HepG2 (cell line): ENCODE data around the gene ERBB4. TPM values are rescaled to one million over a fixed set of nuclear protein-coding genes. Genes with fewer than 3 reads are reported as not detected.

Experiments used
- ATAC-seq: fragments of 200-7000 bp; cut with Tn5 transposase; 3 replicates; pipeline ENCODE4 v1.9.1; 2020; ENCODE audit warnings: mild to moderate bottlenecking, moderate library complexity
- BruUV-seq: library from RNA; stranded (reverse); fragments of 400-500 nt; replicated peaks from 2 replicates; lab custom pipeline; 2021; lab: Mats Ljungman, UMichigan
- CTCF ChIA-PET: fragments of 300-600 bp; formaldehyde crosslinking; extraction: SDS; loops from one replicate; lab custom pipeline; 2021; ENCODE audit warnings: low total read pairs, inconsistent platforms, low intra/inter-chr PET ratio; lab: Yijun Ruan, JAX
- POLR2A ChIA-PET: fragments of 350-600 bp; sonication (Branson Sonifier 250); formaldehyde crosslinking; loops from one replicate; lab custom pipeline; 2020; ENCODE audit warnings: antibody characterized with exemption, inconsistent platforms; lab: Yijun Ruan, JAX
- DNase-seq: peaks from one replicate; pipeline ENCODE4 v3.0.0-alpha.2; 2015; ENCODE audit warnings: low spot score
- FAIRE-seq: peaks from 3 replicates; lab custom pipeline; 2011; peaks lifted over from hg19 to GRCh38; lab: Jason Lieb, UNC
- H2AFZ ChIP-seq: one replicate; pipeline ENCODE4 v1.6.1; 2011; ENCODE audit warnings: low read length, inconsistent platforms
- H3K27ac ChIP-seq: fragments of 300-600 bp; 3 replicates; pipeline ENCODE4 v1.8.0; 2011; ENCODE audit warnings: mixed run types, mild to moderate bottlenecking, mixed read lengths, low read length, inconsistent platforms; ENCODE audit not compliant: insufficient read depth; ENCODE audit errors: extremely low read length
- H3K27me3 ChIP-seq, 2 experiments: fragments of 200-600 bp in 1 of 2; 2 replicates in 1 of 2; 3 replicates in 1 of 2; pipeline versions ENCODE4 v1.6.0 to v1.8.0; 2011; ENCODE audit warnings: low read length in 2 of 2, mild to moderate bottlenecking in 2 of 2, moderate library complexity in 2 of 2, inconsistent platforms in 1 of 2; ENCODE audit not compliant: insufficient read depth in 2 of 2, control insufficient read depth in 1 of 2
- H3K36me3 ChIP-seq, 2 experiments: fragments of 200-600 bp in 1 of 2; replicated peaks in 1 of 2; 2 replicates in 1 of 2; 3 replicates in 1 of 2; pipeline versions ENCODE4 v1.5.1 to v1.8.0; 2011; ENCODE audit warnings: low read length in 2 of 2, inconsistent platforms in 1 of 2; ENCODE audit not compliant: insufficient read depth in 2 of 2, control insufficient read depth in 1 of 2
- H3K4me1 ChIP-seq: 2 replicates; pipeline ENCODE4 v1.5.1; 2012; ENCODE audit warnings: low read length, inconsistent platforms; ENCODE audit not compliant: insufficient read depth
- H3K4me2 ChIP-seq: 2 replicates; pipeline ENCODE4 v1.6.0; 2011; ENCODE audit warnings: low read depth, low read length, inconsistent platforms
- H3K4me3 ChIP-seq, 3 experiments: fragments of 200-600 bp in 1 of 3; sonication (generic), shearing (Covaris generic) in 1 of 3; replicated peaks in 1 of 3; 2 replicates each; pipeline ENCODE4 v1.5.1; 2011 to 2016; ENCODE audit warnings: low read length in 3 of 3, inconsistent platforms in 2 of 3, low read depth in 2 of 3, mild to moderate bottlenecking in 2 of 3, control low read depth in 1 of 3, mixed read lengths in 1 of 3; ENCODE audit not compliant: insufficient read depth in 1 of 3
- H3K79me2 ChIP-seq: one replicate; pipeline ENCODE4 v1.6.1; 2011; ENCODE audit warnings: low read length, inconsistent platforms; ENCODE audit not compliant: insufficient read depth
- H3K9ac ChIP-seq: 2 replicates; pipeline ENCODE4 v1.6.0; 2011; ENCODE audit warnings: mild to moderate bottlenecking, low read depth, low read length, inconsistent platforms; ENCODE audit not compliant: insufficient read depth
- H3K9me3 ChIP-seq: 2 replicates; pipeline ENCODE4 v1.5.1; 2012; ENCODE audit warnings: mild to moderate bottlenecking, low read length
- H4K20me1 ChIP-seq: 2 replicates; pipeline ENCODE4 v1.6.0; 2011; ENCODE audit warnings: inconsistent platforms, mild to moderate bottlenecking, low read length, moderate library complexity; ENCODE audit not compliant: insufficient read depth
- CEBPZ ChIP-seq: IDR thresholded peaks from 2 replicates; pipeline ENCODE4 v1.6.1; 2012; ENCODE audit warnings: low read length, improper control_type of control experiment
- ELF1 ChIP-seq: sonication (generic); formaldehyde crosslinking; IDR thresholded peaks from 2 replicates; pipeline ENCODE4 v1.4.0; 2020; ENCODE audit warnings: missing genetic modification reagents
- GMEB2 ChIP-seq: IDR thresholded peaks from 2 replicates; pipeline ENCODE4 v1.6.1; 2016; ENCODE audit warnings: missing biosample characterization, missing genetic modification reagents, low read depth
- HNF4G ChIP-seq, 2 experiments: sonication (generic) in 1 of 2; formaldehyde crosslinking in 1 of 2; IDR thresholded peaks; 2 replicates each; pipeline versions ENCODE4 v1.4.0 to v1.6.1; 2011 to 2020; ENCODE audit warnings: borderline replicate concordance in 2 of 2, low read depth in 2 of 2, mild to moderate bottlenecking in 2 of 2, low read length in 1 of 2, missing genetic modification reagents in 1 of 2, moderate library complexity in 1 of 2
- KDM6A ChIP-seq: IDR thresholded peaks from 2 replicates; pipeline ENCODE4 v1.6.1; 2016; ENCODE audit warnings: low read depth
- KMT2B ChIP-seq: IDR thresholded peaks from 2 replicates; pipeline ENCODE4 v1.6.1; 2016; ENCODE audit warnings: missing genetic modification reagents, missing compliant biosample characterization
- MNT ChIP-seq: fragments of 450-650 bp; IDR thresholded peaks from 2 replicates; pipeline ENCODE4 v1.6.1; 2016
- NAIF1 ChIP-seq: sonication (generic); formaldehyde crosslinking; IDR thresholded peaks from 2 replicates; pipeline ENCODE4 v1.5.0; 2020; ENCODE audit warnings: mild to moderate bottlenecking, missing genetic modification reagents, borderline replicate concordance
- PRMT3 ChIP-seq: sonication (generic); formaldehyde crosslinking; IDR thresholded peaks from 2 replicates; pipeline ENCODE4 v1.8.1; 2022; ENCODE audit warnings: low read depth, mild to moderate bottlenecking, moderate library complexity, missing genetic modification reagents, borderline replicate concordance
- TIGD3 ChIP-seq: sonication (generic); formaldehyde crosslinking; IDR thresholded peaks from 2 replicates; pipeline ENCODE4 v1.5.1; 2020; ENCODE audit warnings: mild to moderate bottlenecking, missing genetic modification reagents, borderline replicate concordance
- ZBTB1 ChIP-seq: sonication (generic); formaldehyde crosslinking; IDR thresholded peaks from 2 replicates; pipeline ENCODE4 v1.4.0; 2020; ENCODE audit warnings: missing genetic modification reagents, borderline replicate concordance
- ZNF264 ChIP-seq: sonication (generic); formaldehyde crosslinking; IDR thresholded peaks from 2 replicates; pipeline ENCODE4 v1.4.0; 2020; ENCODE audit warnings: missing genetic modification reagents
- ZNF431 ChIP-seq: sonication (generic); formaldehyde crosslinking; IDR thresholded peaks from 2 replicates; pipeline ENCODE4 v1.9.0; 2022; ENCODE audit warnings: missing genetic modification reagents, low read depth, mild to moderate bottlenecking, borderline replicate concordance
- ZNF556 ChIP-seq: sonication (generic); formaldehyde crosslinking; IDR thresholded peaks from 2 replicates; pipeline ENCODE4 v1.4.0; 2020; ENCODE audit warnings: mild to moderate bottlenecking, missing genetic modification reagents, borderline replicate concordance
- ZSCAN30 ChIP-seq: sonication (generic); formaldehyde crosslinking; IDR thresholded peaks from 2 replicates; pipeline ENCODE4 v1.5.0; 2020; ENCODE audit warnings: mild to moderate bottlenecking, missing genetic modification reagents
- WGBS: methylation state at CpG from one replicate; pipeline ENCODE4 v1.1.6; 2017; ENCODE audit warnings: low lambda C conversion rate; 5-methylcytosine and 5-hydroxymethylcytosine counted together
- in situ Hi-C: cut with HindIII; loops from 2 replicates; pipeline ENCODE4 v1.10.0; 2017; ENCODE audit warnings: low pct_unique_long_range_greater_than_20kb; ENCODE audit not compliant: extremely low pct_ligation_motif_present
- intact Hi-C: fragments of 100-400 bp; cut with micrococcal nuclease; formaldehyde crosslinking; loops from one replicate; pipeline ENCODE4 v1.10.0; 2022; ENCODE audit not compliant: unreplicated experiment
- polyA plus RNA-seq, 8 experiments: library from polyadenylated mRNA; depleted of rRNA in 3 of 8; stranded (reverse) in 7 of 8; unstranded in 1 of 8; fragments of >200 nt; fragmentation: Illumina TruSeq in 4 of 8; extraction: Trizol in 4 of 8; gene quantifications; 2 replicates each; pipeline versions ENCODE4 v1.2.1 to v1.2.3, GENCODE V29; 2011 to 2016; ENCODE audit warnings: low read depth in 4 of 8, missing spikeins in 1 of 8, mixed read lengths in 1 of 8; ENCODE audit not compliant: insufficient read depth in 1 of 8
- total RNA-seq, 5 experiments: library from RNA; depleted of rRNA; stranded (reverse); fragments of >200 nt; fragmentation: Illumina TruSeq; extraction: Trizol; gene quantifications; 2 replicates each; pipeline ENCODE4 v1.2.3, GENCODE V29; 2016; ENCODE audit warnings: low read depth in 1 of 5

ERBB4 gene
- total and polyA plus RNA-seq, 2 of the 13 experiments (the other 11 are each of a cell fraction or from before 2014, with no cell fraction given) = not detected

GRCh38 chr2:211358504-211358903, 1180.1 kb downstream of the ERBB4 start (continued):
- TF ChIP-seq CEBPZ = no peak
- no peak for TF ChIP-seq ZNF556 (CRISPR knock-in tag)
- TF ChIP-seq ELF1 (CRISPR knock-in tag) = no peak
- no peak for TF ChIP-seq KDM6A (CRISPR knock-in tag)
- TF ChIP-seq HNF4G (IDR thresholded peaks at IDR 0.05; ENCODE audit: borderline replicate concordance, low read depth, low read length) = no peak
- no peak for TF ChIP-seq HNF4G (CRISPR knock-in tag; IDR thresholded peaks at IDR 0.05; ENCODE audit: borderline replicate concordance, low read depth)
- no peak for TF ChIP-seq MNT
- TF ChIP-seq ZBTB1 (CRISPR knock-in tag) = no peak

GRCh38 chr2:211354481-211354880, 1184.1 kb downstream of the ERBB4 start:
- no peak overlapping the region for H3K9ac ChIP-seq
- no peaks in the 10 kb centered on the region for H3K36me3 ChIP-seq
- no peak for ATAC-seq
- H3K4me3 ChIP-seq = no peak overlapping the region
- no peaks in the 10 kb centered on the region for H4K20me1 ChIP-seq
- in situ Hi-C loops (no loop called here), intact Hi-C loops (no loop called here)
- H3K9me3 ChIP-seq = no peaks in the 10 kb centered on the region
- no peaks in the 10 kb centered on the region for H3K27me3 ChIP-seq
- no peak overlapping the region for H3K27ac ChIP-seq
- H3K79me2 ChIP-seq = no peaks in the 10 kb centered on the region
- CTCF ChIA-PET = no interaction called here
- FAIRE-seq = no peak
- 0% methylated on average over 1 of the region's 1 CpG for WGBS
- no peak for DNase-seq
- no peak overlapping the region for H2AFZ ChIP-seq
- POLR2A ChIA-PET = no interaction called here
- H3K4me1 ChIP-seq = no peaks in the 10 kb centered on the region
- H3K4me2 ChIP-seq = no peak overlapping the region
- BruUV-seq = no TSS peak
- no peak for TF ChIP-seq NAIF1 (CRISPR knock-in tag)
- TF ChIP-seq ZNF431 (CRISPR knock-in tag) = no peak
- TF ChIP-seq ZSCAN30 (CRISPR knock-in tag) = no peak
- no peak for TF ChIP-seq TIGD3 (CRISPR knock-in tag)
- TF ChIP-seq KMT2B (CRISPR knock-in tag) = no peak
- no peak for TF ChIP-seq PRMT3 (CRISPR knock-in tag)
- TF ChIP-seq ZNF264 (CRISPR knock-in tag) = no peak
- TF ChIP-seq GMEB2 (CRISPR knock-in tag) = no peak
